Measurements from ENCODE around the gene RRP1B. TPM values are rescaled to one million over a fixed set of nuclear protein-coding genes. Genes with fewer than 3 reads are reported as not detected.

Gene RRP1B
- polyA plus RNA-seq, 3 donors, result 3.3 to 6.1 (median 4.5) TPM

GRCh38 chr21:43702785-43703034 is 43.4 kb downstream of the RRP1B start:
- DNase-seq, result no peak
- Histone ChIP-seq H3K4me1 (ENCODE audit: control insufficient read depth in 1 of 2, insufficient read depth in 2 of 2, low read length in 2 of 2) (peaks cover 18 to 23% of the 10 kb centered on the region in 2 donors), H4K20me1 (ENCODE audit: insufficient read depth, low read length) (no peaks in the 10 kb centered on the region), H3K4me3 (replicated peaks in 1 of 3; ENCODE audit: low read depth in 2 of 3, low read length in 3 of 3) (peak overlapping the region in 1 of 3 experiments; percentile 59), H3K27me3 (ENCODE audit: control insufficient read depth in 2 of 2, insufficient read depth in 2 of 2, low read length in 2 of 2) (peaks cover 0 to 4% of the 10 kb centered on the region in 2 donors), H3K9ac (ENCODE audit: insufficient read depth, low read length, poor library complexity, severe bottlenecking) (no peak overlapping the region), H3K27ac (ENCODE audit: low read depth in 1 of 2, low read length in 2 of 2) (no peak overlapping the region), H3K79me2 (ENCODE audit: insufficient read depth, low read length) (no peaks in the 10 kb centered on the region), H3K4me2 (replicated peaks; ENCODE audit: extremely low read depth, low read length, poor library complexity, severe bottlenecking) (peak overlapping the region; percentile 64), H2AFZ (ENCODE audit: insufficient read depth, low read depth, low read length, poor library complexity, severe bottlenecking) (peak overlapping the region; percentile 61), H3K9me3 (replicated peaks in 1 of 2; ENCODE audit: control insufficient read depth in 1 of 2, insufficient read depth in 1 of 2, low read length in 2 of 2) (no peaks in the 10 kb centered on the region), H3K36me3 (replicated peaks in 1 of 2; ENCODE audit: control insufficient read depth in 1 of 2, insufficient read depth in 2 of 2, low read length in 2 of 2) (no peaks in the 10 kb centered on the region)
- 36% methylated on average over 10 of the region's 12 CpGs for WGBS (ENCODE audit: insufficient coverage)
- peak overlapping the region; percentile 71 to 92 for H3K4me3 Mint-ChIP-seq
- no peaks in the 10 kb centered on the region for H3K9me3 Mint-ChIP-seq
- peak overlapping the region in 3 of 7 donors; percentile 35 to 55 (median 42) for H3K27ac Mint-ChIP-seq
- H3K4me1 Mint-ChIP-seq, result peaks cover 16% of the 10 kb centered on the region
- intact Hi-C loops (cut with micrococcal nuclease), result no loop called here
- peaks cover 6 to 14% (median 11%) of the 10 kb centered on the region in 3 donors for H3K27me3 Mint-ChIP-seq (ENCODE audit: low read depth in 3 of 3)
- H3K36me3 Mint-ChIP-seq, result peaks cover 0 to 2% of the 10 kb centered on the region in 2 donors
- TF ChIP-seq, protein P1, sequence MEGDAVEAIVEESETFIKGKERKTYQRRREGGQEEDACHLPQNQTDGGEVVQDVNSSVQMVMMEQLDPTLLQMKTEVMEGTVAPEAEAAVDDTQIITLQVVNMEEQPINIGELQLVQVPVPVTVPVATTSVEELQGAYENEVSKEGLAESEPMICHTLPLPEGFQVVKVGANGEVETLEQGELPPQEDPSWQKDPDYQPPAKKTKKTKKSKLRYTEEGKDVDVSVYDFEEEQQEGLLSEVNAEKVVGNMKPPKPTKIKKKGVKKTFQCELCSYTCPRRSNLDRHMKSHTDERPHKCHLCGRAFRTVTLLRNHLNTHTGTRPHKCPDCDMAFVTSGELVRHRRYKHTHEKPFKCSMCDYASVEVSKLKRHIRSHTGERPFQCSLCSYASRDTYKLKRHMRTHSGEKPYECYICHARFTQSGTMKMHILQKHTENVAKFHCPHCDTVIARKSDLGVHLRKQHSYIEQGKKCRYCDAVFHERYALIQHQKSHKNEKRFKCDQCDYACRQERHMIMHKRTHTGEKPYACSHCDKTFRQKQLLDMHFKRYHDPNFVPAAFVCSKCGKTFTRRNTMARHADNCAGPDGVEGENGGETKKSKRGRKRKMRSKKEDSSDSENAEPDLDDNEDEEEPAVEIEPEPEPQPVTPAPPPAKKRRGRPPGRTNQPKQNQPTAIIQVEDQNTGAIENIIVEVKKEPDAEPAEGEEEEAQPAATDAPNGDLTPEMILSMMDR (IDR thresholded peaks at IDR 0.05), result no peak

DNA sequence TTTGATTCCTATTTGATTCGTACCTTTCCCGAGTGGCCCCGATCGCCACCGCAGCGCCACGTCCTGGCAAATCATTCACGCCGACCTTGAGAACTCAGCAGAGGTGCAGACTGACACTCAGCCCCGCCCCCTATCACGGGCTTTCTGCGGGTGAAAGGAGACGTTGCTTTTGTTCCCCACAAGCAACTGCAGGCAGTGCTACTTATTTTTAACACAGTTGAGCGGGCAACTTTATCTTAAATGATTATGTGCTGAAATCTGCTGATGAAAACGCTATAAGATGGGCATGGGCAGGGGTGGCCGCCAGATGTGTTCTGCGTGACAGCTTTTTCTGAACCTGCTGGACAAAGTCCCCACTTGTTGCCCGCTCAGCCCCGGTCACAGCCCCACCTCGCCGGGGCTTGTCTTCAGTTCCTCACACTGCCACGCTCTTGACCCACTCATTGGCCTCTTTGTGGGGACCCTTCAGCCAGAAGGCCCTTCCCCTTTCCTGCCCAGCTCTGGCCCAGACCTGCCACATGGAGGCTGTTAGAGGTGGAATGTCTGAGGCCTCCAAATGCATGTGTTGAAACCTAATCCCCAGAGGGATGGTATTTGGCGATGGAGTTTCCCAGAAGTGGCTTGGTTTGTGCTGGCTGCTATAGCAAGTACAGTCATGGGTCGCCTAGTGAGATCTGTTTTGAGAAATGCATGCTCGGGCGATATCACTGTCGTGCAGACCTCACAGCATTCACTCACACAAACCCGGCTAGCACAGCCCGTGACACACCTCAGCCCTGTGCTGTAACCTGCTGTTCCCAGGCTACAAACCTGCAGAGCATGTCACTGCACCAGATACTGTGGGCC is 43.9 kb downstream of the RRP1B start:
- DNase-seq, result no peak

More for the DNA sequence above, 43.9 kb downstream of the RRP1B start:
- no peaks in the 10 kb centered on the region for H3K9me3 Mint-ChIP-seq
- Histone ChIP-seq H3K9me3 (replicated peaks in 1 of 2; ENCODE audit: control insufficient read depth in 1 of 2, insufficient read depth in 1 of 2, low read length in 2 of 2) (no peaks in the 10 kb centered on the region), H3K4me3 (replicated peaks in 1 of 3; ENCODE audit: low read depth in 2 of 3, low read length in 3 of 3) (peak overlapping the region in 1 of 3 experiments; percentile 59), H3K79me2 (ENCODE audit: insufficient read depth, low read length) (no peaks in the 10 kb centered on the region), H2AFZ (ENCODE audit: insufficient read depth, low read depth, low read length, poor library complexity, severe bottlenecking) (peak overlapping the region; percentile 61), H3K27ac (ENCODE audit: low read depth in 1 of 2, low read length in 2 of 2) (no peak overlapping the region), H3K4me1 (ENCODE audit: control insufficient read depth in 1 of 2, insufficient read depth in 2 of 2, low read length in 2 of 2) (peaks cover 18 to 23% of the 10 kb centered on the region in 2 donors), H3K9ac (ENCODE audit: insufficient read depth, low read length, poor library complexity, severe bottlenecking) (no peak overlapping the region), H4K20me1 (ENCODE audit: insufficient read depth, low read length) (no peaks in the 10 kb centered on the region), H3K36me3 (replicated peaks in 1 of 2; ENCODE audit: control insufficient read depth in 1 of 2, insufficient read depth in 2 of 2, low read length in 2 of 2) (no peaks in the 10 kb centered on the region), H3K27me3 (ENCODE audit: control insufficient read depth in 2 of 2, insufficient read depth in 2 of 2, low read length in 2 of 2) (peaks cover 0 to 4% of the 10 kb centered on the region in 2 donors), H3K4me2 (replicated peaks; ENCODE audit: extremely low read depth, low read length, poor library complexity, severe bottlenecking) (peak overlapping the region; percentile 64)
- H3K4me1 Mint-ChIP-seq, result peaks cover 15% of the 10 kb centered on the region
- peak overlapping the region; percentile 71 to 92 for H3K4me3 Mint-ChIP-seq
- intact Hi-C loops (cut with micrococcal nuclease), result no loop called here
- TF ChIP-seq, protein P1 (IDR thresholded peaks at IDR 0.05), result no peak
- 36% methylated on average over 18 of the region's 29 CpGs for WGBS (ENCODE audit: insufficient coverage)
- peak overlapping the region in 4 of 7 donors; percentile 35 to 70 (median 50) for H3K27ac Mint-ChIP-seq
- peaks cover 6 to 14% (median 11%) of the 10 kb centered on the region in 3 donors for H3K27me3 Mint-ChIP-seq (ENCODE audit: low read depth in 3 of 3)
- no peaks in the 10 kb centered on the region for H3K36me3 Mint-ChIP-seq

Data from CD14-positive monocyte (primary cell).